ENCODE measurements around the gene SLFN13.
"Not testable (repeated sequence)": the region's sequence is repeated elsewhere in the genome, so short reads cannot be mapped to it uniquely, and the experiment has no call there.

SLFN13 gene

DNA sequence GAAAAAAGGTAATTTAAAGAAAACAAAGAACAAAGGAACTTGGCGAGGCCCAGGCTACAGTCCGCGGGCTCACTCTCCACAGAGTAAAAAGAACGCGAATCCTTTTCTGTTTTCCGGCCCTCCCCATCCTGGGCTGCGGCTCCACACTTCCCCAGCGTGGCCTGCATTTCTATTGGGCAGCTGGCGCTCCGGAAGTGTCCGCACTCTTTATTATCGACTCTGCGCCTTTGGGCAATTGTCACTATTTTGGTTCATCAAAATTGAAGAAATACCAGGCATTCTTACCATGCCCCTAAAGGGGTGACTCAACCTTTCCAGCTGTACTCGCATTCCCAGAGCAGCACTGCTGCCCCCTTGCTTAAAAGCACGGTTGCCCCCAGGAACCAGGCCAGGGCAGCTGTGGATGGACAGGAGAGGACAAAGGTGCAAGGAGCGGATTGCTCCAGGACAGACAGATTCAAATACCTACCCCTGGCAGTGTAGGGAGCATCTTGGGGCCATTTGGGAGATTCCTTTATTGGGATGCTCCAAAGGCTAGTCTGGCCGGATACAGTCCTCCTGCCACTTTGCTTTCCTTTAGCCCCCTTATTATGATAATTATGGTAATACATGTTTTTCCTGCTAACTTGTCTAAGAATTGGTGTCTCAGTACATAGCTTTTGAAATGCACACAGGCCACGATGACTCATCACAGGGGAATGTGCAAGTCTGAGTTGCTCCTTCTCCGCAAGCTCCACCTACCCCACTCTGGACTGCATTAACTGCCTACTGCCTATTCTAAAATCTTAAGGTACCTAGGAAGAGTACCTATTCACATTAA is 15.3 kb downstream of the SLFN13 start:
- Histone ChIP-seq H3K36me3 (ENCODE audit: control insufficient read depth, insufficient read depth, low read length) (no peaks in the 10 kb centered on the region; the same call in 1 of the 2 replicates), H3K4me3 (ENCODE audit: low read length) (peak overlapping the region; percentile 46; the same call in 1 of the 2 replicates), H3K4me1 (ENCODE audit: control insufficient read depth, insufficient read depth, low read length) (peaks cover 1% of the 10 kb centered on the region; the same call in 1 of the 2 replicates), H3K27ac (ENCODE audit: low read length) (no peak overlapping the region), H3K27me3 (ENCODE audit: control insufficient read depth, insufficient read depth, low read length) (peaks cover 6% of the 10 kb centered on the region; the same call in 1 of the 2 replicates), H3K9me3 (ENCODE audit: control insufficient read depth, insufficient read depth, low read length) (no peaks in the 10 kb centered on the region)
- WGBS (ENCODE audit: insufficient coverage, insufficient read length): no CpG with 5 or more reads among the region's 19 CpGs
- DNase-seq (ENCODE audit: low read depth, low spot score): peak; percentile 98

DNA sequence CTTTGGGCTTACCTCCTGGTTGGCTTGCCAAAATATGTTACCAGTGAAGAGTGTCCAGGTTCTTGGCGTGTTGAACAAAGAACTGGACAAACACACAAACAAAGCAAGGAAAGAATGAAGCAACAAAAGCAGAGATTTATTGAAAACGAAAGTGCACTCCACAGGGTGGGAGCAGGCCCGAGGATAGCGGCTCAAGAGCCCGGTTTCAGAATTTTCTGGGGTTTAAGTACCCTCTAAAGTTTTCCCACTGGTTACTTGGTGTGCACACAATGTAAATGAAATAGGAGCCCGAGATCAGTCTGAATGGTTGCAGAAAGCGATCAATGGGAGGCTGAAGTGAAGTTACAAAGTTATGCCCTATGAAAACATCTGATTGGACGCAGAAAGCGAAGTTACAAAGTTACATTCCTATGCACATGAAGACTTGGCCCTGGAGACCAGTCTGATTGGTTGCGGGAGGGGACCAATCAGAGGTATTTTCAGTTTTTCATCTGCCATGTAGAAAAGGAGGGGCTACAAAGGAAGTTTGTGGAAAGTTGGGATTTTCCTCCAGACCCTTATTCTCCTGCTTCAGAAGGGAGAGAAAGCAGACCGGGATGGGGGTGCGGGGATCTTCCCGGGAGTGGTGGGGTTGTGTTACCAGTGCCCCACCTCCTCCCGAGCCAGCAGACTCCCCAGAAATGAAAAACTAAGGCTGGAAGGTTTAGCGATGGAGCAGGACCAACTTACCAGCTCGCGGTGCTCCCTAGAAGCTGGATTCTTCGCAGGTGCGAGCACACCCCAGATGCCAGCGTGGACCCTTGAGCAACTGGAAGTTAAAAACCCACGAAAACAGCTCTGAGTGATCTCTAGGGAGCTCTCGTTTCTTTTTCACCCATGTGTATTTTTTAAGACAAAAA is 16.1 kb downstream of the SLFN13 start, which contains the start of gene SLFN12:
TSS of gene SLFN12 (minus strand) at position 325 of the 899 bp plus-strand sequence. CDS start 9,472 bp downstream, outside the sequence.
- H3K27ac ChIP-seq (ENCODE audit: low read length): no peak within 1 kb of the TSS
- H3K9me3 ChIP-seq (ENCODE audit: control insufficient read depth, insufficient read depth, low read length): no peaks in the 10 kb centered on the region
- peaks cover 6% of the 10 kb centered on the region; the same call in 1 of the 2 replicates for H3K27me3 ChIP-seq (ENCODE audit: control insufficient read depth, insufficient read depth, low read length)
- no peaks in the 10 kb centered on the region; the same call in 1 of the 2 replicates for H3K36me3 ChIP-seq (ENCODE audit: control insufficient read depth, insufficient read depth, low read length)
- H3K4me3 ChIP-seq (ENCODE audit: low read length): peak within 1 kb of the TSS; percentile 46; the same call in 1 of the 2 replicates
- DNase-seq (ENCODE audit: low read depth, low spot score): peak; percentile 68
- peaks cover 1% of the 10 kb centered on the region; the same call in 1 of the 2 replicates for H3K4me1 ChIP-seq (ENCODE audit: control insufficient read depth, insufficient read depth, low read length)
- no CpG with 5 or more reads among the region's 22 CpGs for WGBS (ENCODE audit: insufficient coverage, insufficient read length)

DNA sequence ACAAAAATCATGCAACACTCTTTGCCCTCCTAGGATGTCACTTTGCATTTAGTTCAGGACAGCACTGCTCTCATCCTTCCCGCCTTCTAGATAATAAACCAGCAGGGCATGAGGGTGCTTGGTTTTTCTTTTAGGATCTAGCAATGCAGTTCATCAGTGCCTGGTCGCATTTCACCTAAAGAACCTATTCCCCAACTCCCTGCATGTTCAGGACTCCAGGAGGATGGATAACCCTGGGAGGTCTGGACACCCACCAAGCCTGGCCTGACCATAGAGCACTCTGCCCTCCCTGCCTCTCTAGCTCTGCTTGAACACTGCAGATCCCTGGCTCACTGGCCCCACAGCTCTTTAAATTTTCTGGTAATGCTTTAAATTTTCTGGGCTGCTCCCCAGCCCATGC is 18.9 kb downstream of the SLFN13 start:
- DNase-seq (ENCODE audit: low read depth, low spot score): no peak
- no peak overlapping the region for H3K27ac ChIP-seq (ENCODE audit: low read length)
- H3K27me3 ChIP-seq (ENCODE audit: control insufficient read depth, insufficient read depth, low read length): peaks cover 3% of the 10 kb centered on the region; the same call in 1 of the 2 replicates
- peaks cover 1% of the 10 kb centered on the region; the same call in 1 of the 2 replicates for H3K4me1 ChIP-seq (ENCODE audit: control insufficient read depth, insufficient read depth, low read length)
- no peak overlapping the region for H3K4me3 ChIP-seq (ENCODE audit: low read length)
- WGBS (ENCODE audit: insufficient coverage, insufficient read length): no CpG with 5 or more reads among the region's 2 CpGs
- H3K9me3 ChIP-seq (ENCODE audit: control insufficient read depth, insufficient read depth, low read length): no peaks in the 10 kb centered on the region
- no peaks in the 10 kb centered on the region; the same call in 1 of the 2 replicates for H3K36me3 ChIP-seq (ENCODE audit: control insufficient read depth, insufficient read depth, low read length)

DNA sequence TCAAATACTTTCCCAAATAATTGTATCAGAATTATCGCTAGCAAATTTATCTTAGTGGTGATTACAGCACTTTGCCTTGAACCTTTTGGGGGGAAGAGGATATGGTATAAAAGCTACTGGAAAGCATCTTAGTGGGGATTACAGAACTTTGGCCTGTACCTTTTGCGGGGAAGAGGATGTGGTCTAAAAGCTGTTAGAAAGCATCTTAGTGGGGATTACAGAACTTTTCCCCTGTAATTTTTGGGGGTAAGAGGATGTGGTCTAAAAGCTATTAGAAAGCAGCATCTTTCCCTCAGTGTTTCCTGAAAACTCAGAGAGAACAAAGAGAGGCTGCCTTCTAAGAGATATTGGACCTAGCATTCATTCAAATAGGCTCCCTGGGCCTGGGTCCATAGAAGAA is 20.3 kb downstream of the SLFN13 start:
- peaks cover 1% of the 10 kb centered on the region; the same call in 1 of the 2 replicates for H3K4me1 ChIP-seq (ENCODE audit: control insufficient read depth, insufficient read depth, low read length)
- no CpG with 5 or more reads among the region's 2 CpGs for WGBS (ENCODE audit: insufficient coverage, insufficient read length)
- H3K9me3 ChIP-seq (ENCODE audit: control insufficient read depth, insufficient read depth, low read length): no peaks in the 10 kb centered on the region
- H3K4me3 ChIP-seq (ENCODE audit: low read length): no peak overlapping the region
- no peaks in the 10 kb centered on the region for H3K27me3 ChIP-seq (ENCODE audit: control insufficient read depth, insufficient read depth, low read length)
- H3K36me3 ChIP-seq (ENCODE audit: control insufficient read depth, insufficient read depth, low read length): no peaks in the 10 kb centered on the region; the same call in 1 of the 2 replicates
- no peak overlapping the region for H3K27ac ChIP-seq (ENCODE audit: low read length)
- DNase-seq (ENCODE audit: low read depth, low spot score): no peak

DNA sequence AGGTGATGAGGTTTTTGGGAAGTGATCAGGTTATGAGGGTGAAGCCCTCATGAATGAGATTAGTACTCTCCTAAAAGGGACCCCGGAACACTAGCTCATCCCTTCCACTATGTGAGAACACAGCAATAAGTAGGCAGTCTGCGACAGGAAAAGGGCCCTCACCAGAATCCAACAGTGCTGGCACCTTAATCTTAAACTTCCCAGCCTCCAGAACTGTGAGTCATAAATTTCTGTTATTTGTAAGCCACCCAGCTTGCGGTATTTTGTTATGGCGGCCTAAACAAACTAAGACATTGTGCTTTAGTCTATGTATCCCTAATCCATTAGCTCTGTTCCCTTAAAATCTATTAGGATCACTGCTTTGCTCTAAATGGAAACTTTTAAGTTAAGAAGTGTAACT is 24.8 kb downstream of the SLFN13 start:
- peaks cover 2% of the 10 kb centered on the region; the same call in 1 of the 2 replicates for H3K36me3 ChIP-seq (ENCODE audit: control insufficient read depth, insufficient read depth, low read length)
- no peak overlapping the region for H3K27ac ChIP-seq (ENCODE audit: low read length)
- H3K27me3 ChIP-seq (ENCODE audit: control insufficient read depth, insufficient read depth, low read length): no peaks in the 10 kb centered on the region
- H3K9me3 ChIP-seq (ENCODE audit: control insufficient read depth, insufficient read depth, low read length): no peaks in the 10 kb centered on the region
- DNase-seq (ENCODE audit: low read depth, low spot score): no peak
- no peak overlapping the region for H3K4me3 ChIP-seq (ENCODE audit: low read length)
- WGBS (ENCODE audit: insufficient coverage, insufficient read length): no CpG with 5 or more reads among the region's 4 CpGs
- no peaks in the 10 kb centered on the region for H3K4me1 ChIP-seq (ENCODE audit: control insufficient read depth, insufficient read depth, low read length)

DNA sequence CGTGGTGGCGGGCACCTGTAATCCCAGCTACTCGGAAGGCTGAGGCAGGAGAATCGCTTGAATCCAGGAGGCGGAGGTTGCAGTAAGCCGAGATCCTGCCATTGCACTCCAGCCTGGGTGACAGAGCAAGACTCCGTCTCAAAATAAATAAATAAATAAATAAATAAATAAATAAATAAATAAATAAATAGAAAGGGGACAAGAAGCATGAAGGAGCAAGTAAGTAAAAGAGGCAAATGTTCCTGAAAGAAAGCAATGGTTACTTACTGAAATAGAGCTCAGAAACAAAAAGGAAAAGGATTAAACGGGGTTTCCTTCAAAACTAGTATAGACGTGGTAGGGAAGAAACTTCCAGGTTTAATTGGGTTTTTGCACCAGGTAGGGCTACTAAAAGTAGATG is 27.5 kb downstream of the SLFN13 start:
- not testable (repeated sequence) for H3K36me3 ChIP-seq (ENCODE audit: control insufficient read depth, insufficient read depth, low read length); H3K27me3 ChIP-seq (ENCODE audit: control insufficient read depth, insufficient read depth, low read length); H3K4me1 ChIP-seq (ENCODE audit: control insufficient read depth, insufficient read depth, low read length); H3K4me3 ChIP-seq (ENCODE audit: low read length); H3K27ac ChIP-seq (ENCODE audit: low read length); H3K9me3 ChIP-seq (ENCODE audit: control insufficient read depth, insufficient read depth, low read length); DNase-seq (ENCODE audit: low read depth, low spot score)
- WGBS (ENCODE audit: insufficient coverage, insufficient read length): no CpG with 5 or more reads among the region's 9 CpGs

DNA sequence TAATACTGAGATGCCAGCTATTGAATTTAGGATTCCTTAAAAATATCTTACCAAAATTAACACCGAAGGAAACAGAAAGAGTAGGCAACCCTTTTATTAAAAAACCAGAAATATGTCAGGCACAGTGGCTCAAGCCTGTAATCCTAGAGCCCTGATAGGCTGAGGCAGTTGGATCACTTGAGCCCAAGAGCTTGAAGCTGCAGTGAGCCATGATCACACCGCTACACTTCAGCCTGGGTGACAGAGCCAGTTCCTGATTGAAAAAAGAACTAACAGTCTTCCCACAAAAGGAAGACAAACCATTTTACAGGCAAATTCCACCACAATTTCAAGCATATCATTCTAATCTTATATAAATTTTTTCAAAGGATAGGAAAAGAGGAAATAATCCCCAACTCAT is 31.9 kb downstream of the SLFN13 start:
- WGBS (ENCODE audit: insufficient coverage, insufficient read length): no CpG with 5 or more reads among the region's 2 CpGs
- no peaks in the 10 kb centered on the region for H3K9me3 ChIP-seq (ENCODE audit: control insufficient read depth, insufficient read depth, low read length)
- H3K27me3 ChIP-seq (ENCODE audit: control insufficient read depth, insufficient read depth, low read length): no peaks in the 10 kb centered on the region
- H3K4me1 ChIP-seq (ENCODE audit: control insufficient read depth, insufficient read depth, low read length): no peaks in the 10 kb centered on the region
- DNase-seq (ENCODE audit: low read depth, low spot score): no peak
- no peak overlapping the region for H3K27ac ChIP-seq (ENCODE audit: low read length)
- H3K36me3 ChIP-seq (ENCODE audit: control insufficient read depth, insufficient read depth, low read length): no peaks in the 10 kb centered on the region
- H3K4me3 ChIP-seq (ENCODE audit: low read length): no peak overlapping the region

DNA sequence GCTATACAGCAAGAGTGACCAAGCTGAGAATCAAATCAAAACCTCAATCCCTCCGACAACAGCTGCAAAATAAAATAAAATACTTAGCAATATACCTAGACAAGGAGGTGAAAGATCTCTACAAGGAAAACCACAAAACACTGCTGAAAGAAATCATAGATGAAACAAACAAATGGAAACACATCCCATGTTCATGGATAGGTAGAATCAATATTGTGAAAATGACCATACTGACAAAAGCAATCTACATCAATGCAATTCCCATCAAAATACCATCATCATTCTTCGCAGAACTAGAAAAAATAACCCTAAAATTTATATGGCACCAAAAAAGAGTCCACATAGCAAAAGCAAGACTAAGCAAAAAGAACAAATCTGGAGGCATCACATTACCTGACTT is 33.9 kb downstream of the SLFN13 start:
- not testable (repeated sequence) for H3K36me3 ChIP-seq (ENCODE audit: control insufficient read depth, insufficient read depth, low read length); H3K4me3 ChIP-seq (ENCODE audit: low read length); H3K4me1 ChIP-seq (ENCODE audit: control insufficient read depth, insufficient read depth, low read length); H3K27me3 ChIP-seq (ENCODE audit: control insufficient read depth, insufficient read depth, low read length); DNase-seq (ENCODE audit: low read depth, low spot score); H3K9me3 ChIP-seq (ENCODE audit: control insufficient read depth, insufficient read depth, low read length); H3K27ac ChIP-seq (ENCODE audit: low read length)
- WGBS (ENCODE audit: insufficient coverage, insufficient read length): no CpG with 5 or more reads among the region's 2 CpGs

DNA sequence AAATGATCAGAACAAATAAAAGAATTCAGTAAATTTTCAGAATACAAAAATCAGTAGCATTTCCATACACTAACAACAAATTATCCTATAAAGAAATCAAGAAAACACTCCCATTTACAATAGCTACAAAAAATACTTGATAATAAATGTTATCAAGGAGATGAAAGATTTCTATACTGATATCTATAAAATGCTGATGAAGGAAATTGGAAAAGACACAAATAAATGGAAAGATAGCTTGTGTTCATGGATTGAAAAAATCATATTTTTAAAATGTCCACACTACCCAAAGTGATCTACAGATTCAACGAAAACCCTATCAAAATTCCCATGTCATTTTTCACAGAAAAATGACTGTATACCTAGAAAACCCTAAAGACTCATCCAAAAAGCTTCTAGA is 34.3 kb downstream of the SLFN13 start:
- 0 out of 2 replicates have a peak, but pooled peaks cover 2% of the 10 kb centered on the region for H3K36me3 ChIP-seq (ENCODE audit: control insufficient read depth, insufficient read depth, low read length)
- no peak overlapping the region for H3K27ac ChIP-seq (ENCODE audit: low read length)
- no CpG with 5 or more reads among the region's 1 CpG for WGBS (ENCODE audit: insufficient coverage, insufficient read length)
- H3K4me1 ChIP-seq (ENCODE audit: control insufficient read depth, insufficient read depth, low read length): no peaks in the 10 kb centered on the region; the same call in 1 of the 2 replicates
- no peak overlapping the region for H3K4me3 ChIP-seq (ENCODE audit: low read length)
- DNase-seq (ENCODE audit: low read depth, low spot score): no peak
- H3K27me3 ChIP-seq (ENCODE audit: control insufficient read depth, insufficient read depth, low read length): no peaks in the 10 kb centered on the region
- H3K9me3 ChIP-seq (ENCODE audit: control insufficient read depth, insufficient read depth, low read length): no peaks in the 10 kb centered on the region

DNA sequence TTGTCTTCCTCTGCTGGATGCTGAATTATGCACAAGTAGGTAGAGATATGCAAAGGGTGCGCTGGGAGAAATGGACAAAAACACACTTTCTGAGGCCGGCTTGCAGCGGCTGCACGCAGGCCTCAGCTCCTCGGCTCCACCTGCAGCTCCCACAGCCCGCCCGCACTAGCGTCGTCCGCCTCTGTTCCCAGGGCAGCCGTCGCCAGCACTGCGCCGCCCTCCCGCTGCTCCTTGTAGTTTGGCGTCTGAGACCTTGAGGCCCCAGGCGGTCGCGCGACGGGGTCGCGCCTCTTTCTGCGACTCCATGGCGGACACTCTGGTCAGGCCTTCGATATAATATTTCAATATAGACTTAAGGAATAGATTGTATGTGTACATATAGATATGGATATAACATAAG is 41.0 kb downstream of the SLFN13 start:
- WGBS (ENCODE audit: insufficient coverage, insufficient read length): no CpG with 5 or more reads among the region's 26 CpGs
- no peak for DNase-seq (ENCODE audit: low read depth, low spot score)
- Histone ChIP-seq H3K27me3 (ENCODE audit: control insufficient read depth, insufficient read depth, low read length) (no peaks in the 10 kb centered on the region), H3K9me3 (ENCODE audit: control insufficient read depth, insufficient read depth, low read length) (no peaks in the 10 kb centered on the region), H3K4me1 (ENCODE audit: control insufficient read depth, insufficient read depth, low read length) (no peaks in the 10 kb centered on the region; the same call in 1 of the 2 replicates), H3K36me3 (ENCODE audit: control insufficient read depth, insufficient read depth, low read length) (0 out of 2 replicates have a peak, but pooled peaks cover 2% of the 10 kb centered on the region), H3K27ac (ENCODE audit: low read length) (no peak overlapping the region), H3K4me3 (ENCODE audit: low read length) (no peak overlapping the region)
